Neutrophil (primary cell): ENCODE data around the gene PAX5.
"Not testable (repeated sequence)": the region's sequence is repeated elsewhere in the genome, so short reads cannot be mapped to it uniquely, and the experiment has no call there.

ENCODE experiments used
- H3K27ac ChIP-seq: fragments of 200-600 bp; sonication (generic); 2 replicates; pipeline ENCODE4 v1.5.1; 2016; ENCODE audit warnings: mild to moderate bottlenecking, moderate library complexity
- H3K27me3 ChIP-seq: fragments of 200-600 bp; sonication (generic); 2 replicates; pipeline ENCODE4 v1.6.0; 2016; ENCODE audit warnings: mild to moderate bottlenecking
- H3K36me3 ChIP-seq: fragments of 200-600 bp; sonication (generic); 2 replicates; pipeline ENCODE4 v1.5.1; 2017
- H3K4me1 ChIP-seq, 2 experiments: fragments of 200-600 bp in 1 of 2; sonication (generic) in 1 of 2; 1 replicate in 1 of 2; 2 replicates in 1 of 2; pipeline versions ENCODE4 v1.5.1 to v1.6.1; 2013 to 2016; ENCODE audit warnings: low read depth in 1 of 2, low read length in 1 of 2, mild to moderate bottlenecking in 1 of 2, moderate library complexity in 1 of 2; ENCODE audit not compliant: control insufficient read depth in 1 of 2, insufficient read depth in 1 of 2
- H3K4me3 ChIP-seq, 2 experiments: fragments of 200-600 bp in 1 of 2; sonication (generic) in 1 of 2; 1 replicate in 1 of 2; 2 replicates in 1 of 2; pipeline ENCODE4 v1.5.1; 2013 to 2016; ENCODE audit warnings: low read depth in 1 of 2, low read length in 1 of 2, mild to moderate bottlenecking in 1 of 2, moderate library complexity in 1 of 2
- H3K9me3 ChIP-seq: fragments of 200-600 bp; sonication (generic); 2 replicates; pipeline ENCODE4 v1.5.1; 2016
- CTCF ChIP-seq: fragments of 200-600 bp; sonication (generic); IDR thresholded peaks from 2 replicates; pipeline ENCODE4 v1.5.1; 2016; ENCODE audit warnings: antibody characterized with exemption

Gene PAX5

GRCh38 chr9:36871606-36872005 is 162.5 kb downstream of the PAX5 start:
- H3K4me3 ChIP-seq = no peak overlapping the region
- H3K36me3 ChIP-seq = no peaks in the 10 kb centered on the region
- peaks cover 22% of the 10 kb centered on the region for H3K27me3 ChIP-seq
- H3K4me1 ChIP-seq = no peaks in the 10 kb centered on the region
- no peak overlapping the region for H3K27ac ChIP-seq
- no peak for TF ChIP-seq CTCF
- no peaks in the 10 kb centered on the region for H3K9me3 ChIP-seq

- Histone ChIP-seq H3K27me3 (peaks cover 19% of the 10 kb centered on the region), H3K4me1 (no peaks in the 10 kb centered on the region), H3K27ac (no peak overlapping the region), H3K9me3 (no peaks in the 10 kb centered on the region), H3K36me3 (no peaks in the 10 kb centered on the region), H3K4me3 (no peak overlapping the region)
- no peak for TF ChIP-seq CTCF
Measured at GRCh38 chr9:36870960-36871359, 163.1 kb downstream of the PAX5 start.

- H3K27me3 ChIP-seq = peaks cover 19% of the 10 kb centered on the region
- not testable (repeated sequence) for H3K27ac ChIP-seq, H3K9me3 ChIP-seq, H3K36me3 ChIP-seq, H3K4me1 ChIP-seq, H3K4me3 ChIP-seq
Measured at GRCh38 chr9:36869605-36870004, 164.5 kb downstream of the PAX5 start.

GRCh38 chr9:36868586-36869282 is 165.3 kb downstream of the PAX5 start:
- peaks cover 19% of the 10 kb centered on the region for H3K27me3 ChIP-seq
- no peak overlapping the region for H3K27ac ChIP-seq
- H3K4me1 ChIP-seq = no peaks in the 10 kb centered on the region
- H3K36me3 ChIP-seq = no peaks in the 10 kb centered on the region
- TF ChIP-seq CTCF = no peak
- H3K9me3 ChIP-seq = no peaks in the 10 kb centered on the region
- no peak overlapping the region for H3K4me3 ChIP-seq

- TF ChIP-seq CTCF = no peak
Measured at GRCh38 chr9:36867672-36868471, 166.2 kb downstream of the PAX5 start.

GRCh38 chr9:36867241-36867640 is 166.8 kb downstream of the PAX5 start:
- Histone ChIP-seq H3K27ac (no peak overlapping the region), H3K27me3 (peaks cover 19% of the 10 kb centered on the region), H3K36me3 (no peaks in the 10 kb centered on the region), H3K9me3 (no peaks in the 10 kb centered on the region), H3K4me3 (no peak overlapping the region), H3K4me1 (no peaks in the 10 kb centered on the region)
- TF ChIP-seq CTCF = no peak

More at GRCh38 chr9:36867672-36868471, 166.2 kb downstream of the PAX5 start:
- Histone ChIP-seq H3K36me3 (no peaks in the 10 kb centered on the region), H3K4me1 (no peaks in the 10 kb centered on the region), H3K4me3 (no peak overlapping the region), H3K9me3 (no peaks in the 10 kb centered on the region), H3K27ac (no peak overlapping the region), H3K27me3 (peaks cover 19% of the 10 kb centered on the region)
